GM19193 (cell line): ENCODE results near the gene HOXA5.

ENCODE experiments used
- POLR2A ChIP-seq: IDR thresholded peaks from 4 replicates; pipeline ENCODE4 v1.6.1; 2011; ENCODE audit not compliant: insufficient read depth, insufficient read length; ENCODE audit errors: extremely low read depth

HOXA5 gene

GRCh38 chr7:27169658-27170425, 26.4 kb upstream of the HOXA5 start:
- no peak for TF ChIP-seq POLR2A

GRCh38 chr7:27168265-27168947, 24.9 kb upstream of the HOXA5 start:
- TF ChIP-seq POLR2A: no peak

GRCh38 chr7:27167916-27168264, 24.4 kb upstream of the HOXA5 start:
- TF ChIP-seq POLR2A: no peak

DNA sequence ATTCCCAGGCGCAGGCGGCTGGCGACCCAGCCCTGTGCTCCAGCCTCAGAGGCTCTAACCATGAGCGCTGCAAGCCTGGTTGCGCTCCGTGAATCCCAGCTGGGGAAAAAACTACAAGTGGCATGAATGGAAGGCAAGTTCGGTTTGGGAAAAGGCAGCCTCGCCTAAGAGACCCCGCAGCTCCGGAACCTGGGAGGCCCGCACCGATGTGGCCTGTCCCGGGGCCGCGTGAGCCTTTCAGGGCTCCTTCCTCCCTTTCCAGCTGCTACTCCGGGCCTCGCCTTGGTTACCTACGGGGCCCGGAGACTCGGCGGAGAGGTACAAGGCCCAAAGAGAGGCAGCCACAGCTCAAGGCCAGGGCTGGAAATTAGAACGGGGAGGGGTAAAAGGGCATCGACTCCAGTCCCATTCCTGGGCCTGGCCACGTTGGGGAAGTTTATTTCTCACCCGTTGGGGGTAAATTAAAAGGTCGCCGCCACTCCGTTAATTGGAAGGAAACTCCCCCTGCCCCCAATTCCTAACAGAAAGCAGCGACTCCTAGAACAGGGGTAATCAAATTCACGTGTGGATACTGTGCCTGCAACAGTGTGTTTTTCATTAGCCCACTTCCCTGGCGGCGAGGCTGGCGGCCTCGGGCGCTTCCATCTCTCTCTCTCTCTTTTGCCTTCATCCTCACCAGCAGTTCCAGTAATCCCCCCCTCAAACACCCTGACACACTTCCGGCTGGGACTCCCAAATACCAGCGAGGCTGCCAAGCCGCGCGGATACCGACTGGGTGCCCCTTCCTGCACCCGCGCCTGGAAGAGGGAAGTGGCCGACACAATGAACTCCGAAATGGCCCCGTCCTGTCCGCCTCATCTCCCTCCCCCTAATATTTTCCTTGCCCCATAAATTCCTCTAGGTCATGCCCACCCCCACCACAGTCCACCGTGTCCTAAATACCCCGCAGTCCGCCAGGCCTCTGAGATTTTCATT, 23.3 kb upstream of the HOXA5 start:
- no peak for TF ChIP-seq POLR2A

DNA sequence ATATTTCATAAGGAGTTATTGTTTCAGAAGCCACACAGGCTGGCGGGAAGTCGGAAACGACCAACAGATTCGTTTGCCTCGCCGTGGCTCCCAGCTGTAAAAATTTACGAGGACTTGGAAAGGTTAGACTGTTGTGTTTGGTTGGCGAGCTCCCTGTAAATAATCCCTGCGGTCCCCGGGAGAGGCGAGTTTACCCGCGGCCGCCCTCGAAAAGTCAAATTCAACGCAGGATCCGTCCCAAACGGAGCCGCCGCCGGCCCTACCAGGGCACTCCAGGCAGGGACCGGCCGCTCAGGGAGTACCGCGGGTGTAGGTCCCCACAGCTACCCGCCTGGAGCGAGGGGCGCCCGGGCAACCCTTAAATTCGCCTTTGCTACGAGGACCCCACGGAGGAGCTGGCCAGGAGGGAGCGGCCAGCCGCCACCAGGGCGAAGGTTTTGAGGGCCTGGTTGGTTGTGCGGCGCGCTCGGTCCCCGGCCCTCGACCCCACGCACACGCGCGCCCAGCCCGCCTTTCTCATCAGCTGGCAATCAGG, 22.6 kb upstream of the HOXA5 start:
- no peak for TF ChIP-seq POLR2A

DNA sequence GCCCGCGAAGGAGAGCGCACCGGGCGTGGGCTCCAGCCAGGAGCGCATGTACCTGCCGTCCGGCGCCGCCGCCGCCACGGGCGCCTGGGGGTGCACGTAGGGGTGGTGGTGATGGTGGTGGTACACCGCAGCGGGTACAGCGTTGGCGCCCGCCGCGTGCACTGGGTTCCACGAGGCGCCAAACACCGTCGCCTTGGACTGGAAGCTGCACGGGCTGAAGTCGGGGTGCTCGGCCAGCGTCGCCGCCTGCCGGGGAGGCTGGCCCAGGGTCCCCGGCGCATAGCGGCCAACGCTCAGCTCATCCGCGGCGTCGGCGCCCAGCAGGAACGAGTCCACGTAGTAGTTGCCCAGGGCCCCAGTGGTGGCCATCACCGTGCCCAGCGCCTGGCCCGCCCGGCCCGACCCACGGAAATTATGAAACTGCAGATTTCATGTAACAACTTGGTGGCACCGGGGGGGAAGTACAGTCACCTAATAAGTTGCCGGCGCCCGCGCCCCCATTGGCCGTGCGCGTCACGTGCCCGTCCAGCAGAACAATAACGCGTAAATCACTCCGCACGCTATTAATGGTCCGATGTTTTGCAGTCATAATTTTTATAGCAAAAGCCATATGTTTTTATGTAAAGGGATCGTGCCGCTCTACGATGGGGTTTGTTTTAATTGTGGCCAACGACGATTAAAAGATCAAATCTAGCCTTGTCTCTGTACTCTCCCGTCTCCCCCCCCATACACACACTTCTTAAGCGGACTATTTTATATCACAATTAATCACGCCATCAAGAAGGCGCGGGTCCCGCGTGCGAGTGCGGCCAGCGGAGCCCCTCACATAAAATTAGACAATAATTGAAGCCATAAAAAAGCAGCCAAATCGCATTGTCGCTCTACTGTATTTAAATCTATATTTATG, 21.9 kb upstream of the HOXA5 start, which contains the start of gene HOXA9:
Gene HOXA9, minus strand, starts transcription at position 449 of the 907 bp plus-strand sequence. Its CDS starts 80 bp downstream, at position 369.
- no peak for TF ChIP-seq POLR2A

DNA sequence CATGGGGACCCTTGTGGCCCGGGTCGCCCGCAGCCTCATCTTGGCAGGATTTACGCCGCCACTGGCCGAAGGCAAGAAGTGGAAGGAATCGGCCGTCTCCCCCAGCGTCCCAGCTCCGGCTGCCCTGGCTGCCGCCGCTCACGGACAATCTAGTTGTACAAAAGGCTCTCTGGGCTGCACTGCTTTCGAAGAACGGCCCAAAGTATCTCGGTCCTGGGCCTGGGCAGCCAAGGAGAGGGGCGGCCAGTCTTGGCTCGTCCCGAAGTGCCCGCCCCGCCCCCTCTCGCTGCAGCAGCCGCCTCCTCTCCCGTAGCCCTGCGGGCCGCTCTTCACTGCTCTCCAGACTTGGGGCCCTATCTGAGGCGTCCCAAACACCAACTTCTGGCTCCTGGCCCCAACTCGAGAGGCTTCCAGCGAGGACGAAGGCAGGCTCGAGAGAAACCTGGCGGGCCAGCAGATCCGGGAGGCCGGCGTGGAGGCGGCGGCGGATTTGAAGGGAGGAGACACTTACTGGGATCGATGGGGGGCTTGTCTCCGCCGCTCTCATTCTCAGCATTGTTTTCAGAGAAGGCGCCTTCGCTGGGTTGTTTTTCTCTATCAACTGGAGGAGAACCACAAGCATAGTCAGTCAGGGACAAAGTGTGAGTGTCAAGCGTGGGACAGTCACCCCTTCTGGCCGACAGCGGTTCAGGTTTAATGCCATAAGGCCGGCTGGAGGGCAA, 21.0 kb upstream of the HOXA5 start:
- TF ChIP-seq POLR2A: no peak

DNA sequence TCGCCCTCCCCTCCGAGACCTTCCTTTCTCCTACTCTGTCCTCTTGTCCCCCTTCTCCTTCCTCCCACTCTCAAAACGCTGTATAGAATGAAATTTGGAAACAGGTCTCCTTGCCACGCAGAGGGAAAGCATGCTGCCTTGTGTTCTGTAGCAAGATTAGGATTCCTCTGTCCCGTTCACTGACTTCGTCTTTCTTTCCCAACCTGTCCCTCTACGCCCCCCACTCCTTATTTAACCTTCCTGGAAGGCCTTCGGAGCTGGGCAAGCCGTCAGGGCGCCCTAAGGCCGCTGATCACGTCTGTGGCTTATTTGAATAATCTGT, 20.5 kb upstream of the HOXA5 start:
- no peak for TF ChIP-seq POLR2A

DNA sequence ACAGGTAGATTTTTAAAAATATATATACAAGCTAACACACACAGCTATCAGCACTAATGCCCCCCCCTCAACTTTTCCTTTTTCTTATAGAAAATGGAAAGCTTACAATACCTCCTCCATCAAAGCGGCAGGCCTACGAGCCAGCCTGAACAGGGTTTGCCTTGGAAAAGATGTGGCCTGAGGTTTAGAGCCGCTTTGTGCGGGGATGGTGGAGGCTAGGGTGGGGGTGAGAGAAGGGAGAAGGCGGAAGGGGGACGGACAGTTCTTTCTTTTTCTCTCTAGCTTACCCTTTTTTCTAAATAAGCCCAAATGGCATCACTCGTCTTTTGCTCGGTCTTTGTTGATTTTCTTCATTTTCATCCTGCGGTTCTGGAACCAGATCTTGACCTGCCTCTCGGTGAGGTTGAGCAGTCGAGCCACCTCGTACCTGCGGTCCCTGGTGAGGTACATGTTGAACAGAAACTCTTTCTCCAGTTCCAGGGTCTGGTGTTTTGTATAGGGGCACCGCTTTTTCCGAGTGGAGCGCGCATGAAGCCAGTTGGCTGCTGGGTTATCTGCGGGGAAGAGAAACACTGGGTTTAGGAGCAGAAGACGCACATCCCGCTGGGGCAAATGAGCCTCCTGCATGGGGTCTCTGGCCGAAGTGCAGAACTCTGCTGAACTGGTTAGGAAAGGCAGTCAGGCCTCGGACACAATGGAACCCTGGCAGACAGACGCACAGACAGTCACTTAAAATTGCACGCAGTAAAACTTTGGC, 20.0 kb upstream of the HOXA5 start:
- TF ChIP-seq POLR2A: no peak

GRCh38 chr7:27162561-27163287, 19.2 kb upstream of the HOXA5 start:
- no peak for TF ChIP-seq POLR2A

GRCh38 chr7:27161721-27162560, 18.5 kb upstream of the HOXA5 start:
- TF ChIP-seq POLR2A: no peak
